GM08714 (cell line): ENCODE measurements around the gene PTCH1.

ENCODE experiments used
- H3K4me3 ChIP-seq: fragments of 200-500 bp; sonication (Bioruptor generic); 2 replicates; pipeline ENCODE4 v1.5.1; 2014; ENCODE audit warnings: mild to moderate bottlenecking, low read length, inconsistent platforms
- ZNF274 ChIP-seq: IDR thresholded peaks from 2 replicates; pipeline ENCODE4 v1.6.1; 2012; ENCODE audit warnings: mild to moderate bottlenecking, low read depth, low read length

PTCH1 gene

GRCh38 chr9:95497772-95498171 lies 19.0 kb downstream of the PTCH1 start:
- no peak overlapping the region for H3K4me3 ChIP-seq
- no peak for TF ChIP-seq ZNF274

GRCh38 chr9:95496687-95497086 lies 20.1 kb downstream of the PTCH1 start:
- H3K4me3 ChIP-seq, result no peak overlapping the region
- no peak for TF ChIP-seq ZNF274

- TF ChIP-seq ZNF274, result no peak
- no peak overlapping the region for H3K4me3 ChIP-seq
Measured at GRCh38 chr9:95495961-95496360, 20.8 kb downstream of the PTCH1 start.

GRCh38 chr9:95495529-95495928 lies 21.2 kb downstream of the PTCH1 start:
- TF ChIP-seq ZNF274, result no peak

GRCh38 chr9:95494416-95495371 lies 22.1 kb downstream of the PTCH1 start:
- no peak overlapping the region; the same call in 1 of the 2 replicates for H3K4me3 ChIP-seq

More at GRCh38 chr9:95495529-95495928, 21.2 kb downstream of the PTCH1 start:
- H3K4me3 ChIP-seq, result no peak overlapping the region

GRCh38 chr9:95494022-95494415 lies 22.8 kb downstream of the PTCH1 start:
- no peak for TF ChIP-seq ZNF274
- H3K4me3 ChIP-seq, result no peak overlapping the region

More at GRCh38 chr9:95494416-95495371, 22.1 kb downstream of the PTCH1 start:
- TF ChIP-seq ZNF274, result no peak

GRCh38 chr9:95493402-95493801 lies 23.4 kb downstream of the PTCH1 start:
- no peak for TF ChIP-seq ZNF274
- no peak overlapping the region for H3K4me3 ChIP-seq

- TF ChIP-seq ZNF274, result no peak
- H3K4me3 ChIP-seq, result no peak overlapping the region
Measured at GRCh38 chr9:95491543-95492320, 25.0 kb downstream of the PTCH1 start.

- TF ChIP-seq ZNF274, result no peak
Measured at GRCh38 chr9:95488954-95489353, 27.8 kb downstream of the PTCH1 start.

GRCh38 chr9:95486318-95486717 lies 30.5 kb downstream of the PTCH1 start:
- H3K4me3 ChIP-seq, result no peak overlapping the region
- no peak for TF ChIP-seq ZNF274

More at GRCh38 chr9:95488954-95489353, 27.8 kb downstream of the PTCH1 start:
- no peak overlapping the region for H3K4me3 ChIP-seq

- no peak for TF ChIP-seq ZNF274
- H3K4me3 ChIP-seq, result no peak overlapping the region
Measured at GRCh38 chr9:95484225-95484624, 32.5 kb downstream of the PTCH1 start.

- H3K4me3 ChIP-seq, result no peak overlapping the region
- TF ChIP-seq ZNF274, result no peak
Measured at GRCh38 chr9:95483431-95483830, 33.3 kb downstream of the PTCH1 start.

- no peak overlapping the region for H3K4me3 ChIP-seq
- no peak for TF ChIP-seq ZNF274
Measured at GRCh38 chr9:95482621-95483020, 34.1 kb downstream of the PTCH1 start.

GRCh38 chr9:95481000-95481399 lies 35.8 kb downstream of the PTCH1 start:
- TF ChIP-seq ZNF274, result no peak
- H3K4me3 ChIP-seq, result no peak overlapping the region

GRCh38 chr9:95480346-95480745 lies 36.4 kb downstream of the PTCH1 start:
- no peak overlapping the region for H3K4me3 ChIP-seq
- no peak for TF ChIP-seq ZNF274
